ENCODE measurements around the gene OR2F2. TPM values are rescaled to one million over a fixed set of nuclear protein-coding genes. Genes with fewer than 3 reads are reported as not detected.

Gene OR2F2
- total RNA-seq, 1 donor from 2014 or later: not detected

DNA sequence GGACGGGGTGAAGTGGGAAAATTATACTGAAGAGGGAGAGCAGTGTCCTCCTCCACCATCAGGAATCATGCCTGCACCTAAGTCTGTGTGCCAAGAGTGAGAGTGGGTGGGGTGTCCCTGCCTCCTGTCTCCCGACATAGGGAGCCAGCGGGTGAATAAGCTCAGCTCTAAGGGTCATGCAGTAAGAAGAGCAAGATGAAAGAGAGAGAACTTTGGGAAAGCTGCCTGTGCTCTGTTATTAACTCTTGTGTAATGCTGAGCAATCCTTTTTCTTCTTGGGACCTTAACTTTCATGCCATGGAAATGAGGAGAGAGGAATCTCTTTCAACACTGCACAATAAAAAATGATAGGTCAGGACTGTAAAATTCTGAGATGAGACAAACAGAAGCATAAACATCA is 25.2 kb upstream of the OR2F2 start:
- H3K4me3 Mint-ChIP-seq (ENCODE audit: unreplicated experiment): no peak overlapping the region
- no peak overlapping the region for H3K9ac ChIP-seq (ENCODE audit: low read length)
- H3K27me3 ChIP-seq (ENCODE audit: insufficient read depth, low read length): no peaks in the 10 kb centered on the region
- no peak overlapping the region for H2AFZ ChIP-seq (ENCODE audit: low read depth, low read length)
- no peak for TF ChIP-seq EZH2 (IDR thresholded peaks at IDR 0.05; ENCODE audit: insufficient read depth, low read length)
- TF ChIP-seq, protein P1, sequence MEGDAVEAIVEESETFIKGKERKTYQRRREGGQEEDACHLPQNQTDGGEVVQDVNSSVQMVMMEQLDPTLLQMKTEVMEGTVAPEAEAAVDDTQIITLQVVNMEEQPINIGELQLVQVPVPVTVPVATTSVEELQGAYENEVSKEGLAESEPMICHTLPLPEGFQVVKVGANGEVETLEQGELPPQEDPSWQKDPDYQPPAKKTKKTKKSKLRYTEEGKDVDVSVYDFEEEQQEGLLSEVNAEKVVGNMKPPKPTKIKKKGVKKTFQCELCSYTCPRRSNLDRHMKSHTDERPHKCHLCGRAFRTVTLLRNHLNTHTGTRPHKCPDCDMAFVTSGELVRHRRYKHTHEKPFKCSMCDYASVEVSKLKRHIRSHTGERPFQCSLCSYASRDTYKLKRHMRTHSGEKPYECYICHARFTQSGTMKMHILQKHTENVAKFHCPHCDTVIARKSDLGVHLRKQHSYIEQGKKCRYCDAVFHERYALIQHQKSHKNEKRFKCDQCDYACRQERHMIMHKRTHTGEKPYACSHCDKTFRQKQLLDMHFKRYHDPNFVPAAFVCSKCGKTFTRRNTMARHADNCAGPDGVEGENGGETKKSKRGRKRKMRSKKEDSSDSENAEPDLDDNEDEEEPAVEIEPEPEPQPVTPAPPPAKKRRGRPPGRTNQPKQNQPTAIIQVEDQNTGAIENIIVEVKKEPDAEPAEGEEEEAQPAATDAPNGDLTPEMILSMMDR (IDR thresholded peaks at IDR 0.05; ENCODE audit: insufficient read depth, low read depth, low read length): no peak
- H3K9me3 Mint-ChIP-seq (ENCODE audit: unreplicated experiment): no peaks in the 10 kb centered on the region
- no peak overlapping the region for H3K27ac ChIP-seq (ENCODE audit: low read depth, low read length)
- H3K79me2 ChIP-seq (ENCODE audit: insufficient read depth, low read length): no peaks in the 10 kb centered on the region
- H3K4me2 ChIP-seq (ENCODE audit: low read length): no peak overlapping the region
- peaks cover 7% of the 10 kb centered on the region for H3K27me3 Mint-ChIP-seq (ENCODE audit: low read depth, unreplicated experiment)
- FAIRE-seq (no peak), DNase-seq (ENCODE audit: low read depth) (no peak)
- peaks cover 1% of the 10 kb centered on the region for H3K36me3 Mint-ChIP-seq (ENCODE audit: low read depth, unreplicated experiment)
- peaks cover 10% of the 10 kb centered on the region for H3K4me1 Mint-ChIP-seq (ENCODE audit: low read depth, unreplicated experiment)
- H3K9me3 ChIP-seq (ENCODE audit: insufficient read depth, low read depth, low read length): no peaks in the 10 kb centered on the region
- H3K36me3 ChIP-seq (ENCODE audit: insufficient read depth, low read length): no peaks in the 10 kb centered on the region
- no peak overlapping the region for H3K4me3 ChIP-seq (ENCODE audit: insufficient read depth, low read depth, low read length)
- no peaks in the 10 kb centered on the region for H4K20me1 ChIP-seq (ENCODE audit: insufficient read depth, low read length)
- H3K4me1 ChIP-seq (ENCODE audit: insufficient read depth, low read length): no peaks in the 10 kb centered on the region
- H3K27ac Mint-ChIP-seq (ENCODE audit: unreplicated experiment): no peak overlapping the region

DNA sequence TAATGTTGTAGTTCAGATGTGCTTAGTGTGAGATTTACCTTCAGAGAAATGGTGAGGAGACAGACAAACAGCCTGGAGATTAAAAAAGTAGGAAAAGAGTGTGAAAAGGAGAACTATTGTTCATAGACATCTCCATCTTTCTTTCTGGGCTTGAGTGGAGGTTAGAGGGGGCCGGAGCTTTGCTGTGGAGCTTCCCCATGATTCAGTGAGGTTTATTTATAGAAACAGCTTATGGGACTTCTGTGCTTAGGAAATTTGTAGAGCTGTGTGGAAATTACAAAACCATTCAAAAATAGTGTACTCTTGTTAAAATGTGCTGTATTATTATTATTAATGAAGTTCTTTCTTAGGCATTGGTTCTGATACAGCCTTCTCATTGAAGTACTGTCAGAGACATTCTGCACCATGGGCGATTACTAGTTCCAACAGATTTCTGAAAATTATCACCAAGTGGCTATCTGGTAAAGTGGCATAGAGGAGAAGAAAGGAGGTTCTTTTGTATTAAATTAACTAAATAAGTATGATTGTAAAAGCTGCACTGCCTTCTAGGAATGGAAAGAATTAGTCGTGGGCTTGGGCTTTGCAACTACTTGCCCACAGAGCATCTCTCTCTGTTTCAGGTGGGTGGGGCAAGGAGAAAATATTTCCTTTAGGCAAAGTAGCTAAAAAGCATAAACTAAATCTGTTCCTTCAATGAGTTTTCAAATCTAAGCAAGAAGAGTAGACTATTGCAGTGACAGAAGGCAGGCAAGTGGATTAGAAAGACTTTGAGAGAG is 24.4 kb upstream of the OR2F2 start:
- H3K9me3 ChIP-seq (ENCODE audit: insufficient read depth, low read depth, low read length): no peaks in the 10 kb centered on the region
- FAIRE-seq: no peak
- H2AFZ ChIP-seq (ENCODE audit: low read depth, low read length): no peak overlapping the region
- H3K36me3 Mint-ChIP-seq (ENCODE audit: low read depth, unreplicated experiment): peaks cover 1% of the 10 kb centered on the region
- H3K27ac Mint-ChIP-seq (ENCODE audit: unreplicated experiment): no peak overlapping the region
- no peak overlapping the region for H3K4me3 ChIP-seq (ENCODE audit: insufficient read depth, low read depth, low read length)
- H3K4me1 ChIP-seq (ENCODE audit: insufficient read depth, low read length): no peaks in the 10 kb centered on the region
- H3K4me1 Mint-ChIP-seq (ENCODE audit: low read depth, unreplicated experiment): peaks cover 10% of the 10 kb centered on the region
- H4K20me1 ChIP-seq (ENCODE audit: insufficient read depth, low read length): no peaks in the 10 kb centered on the region
- H3K27me3 Mint-ChIP-seq (ENCODE audit: low read depth, unreplicated experiment): peaks cover 3% of the 10 kb centered on the region
- no peaks in the 10 kb centered on the region for H3K79me2 ChIP-seq (ENCODE audit: insufficient read depth, low read length)
- H3K27ac ChIP-seq (ENCODE audit: low read depth, low read length): no peak overlapping the region
- H3K36me3 ChIP-seq (ENCODE audit: insufficient read depth, low read length): no peaks in the 10 kb centered on the region
- H3K4me2 ChIP-seq (ENCODE audit: low read length): no peak overlapping the region
- no peaks in the 10 kb centered on the region for H3K9me3 Mint-ChIP-seq (ENCODE audit: unreplicated experiment)
- no peaks in the 10 kb centered on the region for H3K27me3 ChIP-seq (ENCODE audit: insufficient read depth, low read length)
- no peak for DNase-seq (ENCODE audit: low read depth)
- H3K9ac ChIP-seq (ENCODE audit: low read length): no peak overlapping the region
- no peak overlapping the region for H3K4me3 Mint-ChIP-seq (ENCODE audit: unreplicated experiment)
- no peak for TF ChIP-seq EZH2 (IDR thresholded peaks at IDR 0.05; ENCODE audit: insufficient read depth, low read length)
- TF ChIP-seq, protein P1 (IDR thresholded peaks at IDR 0.05; ENCODE audit: insufficient read depth, low read depth, low read length): no peak

DNA sequence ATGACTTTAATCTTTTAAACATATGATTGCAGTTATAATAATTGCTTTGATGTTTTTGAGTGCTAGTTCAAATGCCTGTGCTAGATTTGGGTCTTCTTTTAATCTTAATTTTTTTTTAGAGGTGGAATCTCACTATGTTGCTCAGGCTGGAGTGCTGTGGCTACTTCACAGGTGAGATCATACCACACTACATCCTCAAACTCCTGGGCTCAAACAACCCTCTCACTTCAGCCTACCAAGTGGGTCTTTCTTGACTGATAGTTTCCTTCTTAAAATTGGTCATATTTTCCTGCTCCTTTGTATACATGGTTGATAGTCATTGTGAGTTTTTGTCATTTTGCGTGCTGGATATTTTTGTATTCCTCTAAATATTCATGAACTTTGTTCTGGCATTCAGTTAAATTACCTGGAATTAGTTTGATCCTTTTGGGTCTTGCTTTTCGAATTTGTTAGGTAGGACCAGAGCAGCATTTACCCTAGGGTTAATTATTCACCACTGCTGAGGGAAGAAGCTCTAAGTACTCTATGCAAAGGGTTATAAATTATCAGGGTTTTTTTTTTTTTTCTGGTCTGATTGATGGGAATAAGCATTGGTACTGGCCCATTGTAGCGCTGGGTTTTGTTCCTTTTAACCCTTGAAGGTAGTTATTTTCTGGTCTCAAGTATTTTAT is 21.0 kb upstream of the OR2F2 start:
- no peaks in the 10 kb centered on the region for H3K79me2 ChIP-seq (ENCODE audit: insufficient read depth, low read length)
- FAIRE-seq (no peak), DNase-seq (ENCODE audit: low read depth) (no peak)
- no peaks in the 10 kb centered on the region for H3K4me1 ChIP-seq (ENCODE audit: insufficient read depth, low read length)
- TF ChIP-seq, protein P1 (IDR thresholded peaks at IDR 0.05; ENCODE audit: insufficient read depth, low read depth, low read length): no peak
- no peak for TF ChIP-seq EZH2 (IDR thresholded peaks at IDR 0.05; ENCODE audit: insufficient read depth, low read length)
- H2AFZ ChIP-seq (ENCODE audit: low read depth, low read length): no peak overlapping the region
- H3K9ac ChIP-seq (ENCODE audit: low read length): no peak overlapping the region
- H3K36me3 Mint-ChIP-seq (ENCODE audit: low read depth, unreplicated experiment): no peaks in the 10 kb centered on the region
- no peak overlapping the region for H3K4me2 ChIP-seq (ENCODE audit: low read length)
- H3K4me3 ChIP-seq (ENCODE audit: insufficient read depth, low read depth, low read length): no peak overlapping the region
- H3K4me3 Mint-ChIP-seq (ENCODE audit: unreplicated experiment): no peak overlapping the region
- no peaks in the 10 kb centered on the region for H4K20me1 ChIP-seq (ENCODE audit: insufficient read depth, low read length)
- no peak overlapping the region for H3K27ac Mint-ChIP-seq (ENCODE audit: unreplicated experiment)
- no peak overlapping the region for H3K27ac ChIP-seq (ENCODE audit: low read depth, low read length)
- H3K27me3 Mint-ChIP-seq (ENCODE audit: low read depth, unreplicated experiment): no peaks in the 10 kb centered on the region
- no peaks in the 10 kb centered on the region for H3K27me3 ChIP-seq (ENCODE audit: insufficient read depth, low read length)
- H3K4me1 Mint-ChIP-seq (ENCODE audit: low read depth, unreplicated experiment): peaks cover 10% of the 10 kb centered on the region
- no peaks in the 10 kb centered on the region for H3K9me3 ChIP-seq (ENCODE audit: insufficient read depth, low read depth, low read length)
- no peaks in the 10 kb centered on the region for H3K36me3 ChIP-seq (ENCODE audit: insufficient read depth, low read length)
- no peaks in the 10 kb centered on the region for H3K9me3 Mint-ChIP-seq (ENCODE audit: unreplicated experiment)
